ENCODE measurements around the gene SPATC1L. TPM values are rescaled to one million over a fixed set of nuclear protein-coding genes. Genes with fewer than 3 reads are reported as not detected.

The SPATC1L gene
- total and polyA plus RNA-seq, 2 of the 8 experiments (the other 6 are each of a cell fraction or from before 2014, with no cell fraction given): 24.9 to 50.0 TPM

GRCh38 chr21:46157396-46157986 lies 26.8 kb downstream of the SPATC1L start (continued):
- no peak for TF ChIP-seq CHD7 (IDR thresholded peaks at IDR 0.05; ENCODE audit: insufficient replicate concordance, low read length)
- no peak for TF ChIP-seq SP1 (IDR thresholded peaks at IDR 0.05; ENCODE audit: low read depth, low read length)
- no peak for TF ChIP-seq MAFK (IDR thresholded peaks at IDR 0.05; ENCODE audit: low read depth, low read length)
- no peak for TF ChIP-seq KDM5A (IDR thresholded peaks at IDR 0.05; ENCODE audit: low read length)
- no peak for TF ChIP-seq SIX5 (IDR thresholded peaks at IDR 0.05; ENCODE audit: low read depth, low read length)
- no peak for TF ChIP-seq RNF2 (IDR thresholded peaks at IDR 0.05; ENCODE audit: borderline replicate concordance, low read depth, low read length, missing control alignments, poor library complexity, severe bottlenecking)
- TF ChIP-seq SP2 (IDR thresholded peaks at IDR 0.05; ENCODE audit: low read length): no peak
